ACC112 (cell line): ENCODE results near the gene SLC12A9.

Source experiments
- H2AFZ ChIP-seq: fragments of 200-600 bp; sonication (generic); one replicate; pipeline ENCODE4 v1.6.0; 2017; ENCODE audit warnings: antibody characterized with exemption, low read length; ENCODE audit not compliant: unreplicated experiment
- H3K27ac ChIP-seq: fragments of 200-600 bp; sonication (generic); 2 replicates; pipeline ENCODE4 v1.5.1; 2014; ENCODE audit warnings: low read depth, mild to moderate bottlenecking, antibody characterized with exemption, low read length, moderate library complexity
- H3K27me3 ChIP-seq: fragments of 200-600 bp; sonication (generic); 2 replicates; pipeline ENCODE4 v1.6.1; 2014; ENCODE audit warnings: mild to moderate bottlenecking, antibody characterized with exemption, low read length, moderate library complexity, mixed read lengths; ENCODE audit not compliant: insufficient read depth
- H3K36me3 ChIP-seq: fragments of 200-600 bp; sonication (generic); 2 replicates; pipeline ENCODE4 v1.6.1; 2016; ENCODE audit warnings: mild to moderate bottlenecking, antibody characterized with exemption, low read length, moderate library complexity, mixed read lengths; ENCODE audit not compliant: insufficient read depth
- H3K4me1 ChIP-seq: fragments of 200-600 bp; sonication (generic); one replicate; pipeline ENCODE4 v1.6.1; 2016; ENCODE audit warnings: low read length, mixed read lengths; ENCODE audit not compliant: insufficient read depth, unreplicated experiment, control insufficient read depth
- H3K4me3 ChIP-seq: fragments of 200-600 bp; sonication (generic); 2 replicates; pipeline ENCODE4 v1.5.1; 2014; ENCODE audit warnings: mild to moderate bottlenecking, low read depth, low read length
- H3K79me2 ChIP-seq: fragments of 200-600 bp; sonication (generic); one replicate; pipeline ENCODE4 v1.6.0; 2016; ENCODE audit warnings: low read length; ENCODE audit not compliant: control insufficient read depth, unreplicated experiment, insufficient read depth

Gene SLC12A9

DNA sequence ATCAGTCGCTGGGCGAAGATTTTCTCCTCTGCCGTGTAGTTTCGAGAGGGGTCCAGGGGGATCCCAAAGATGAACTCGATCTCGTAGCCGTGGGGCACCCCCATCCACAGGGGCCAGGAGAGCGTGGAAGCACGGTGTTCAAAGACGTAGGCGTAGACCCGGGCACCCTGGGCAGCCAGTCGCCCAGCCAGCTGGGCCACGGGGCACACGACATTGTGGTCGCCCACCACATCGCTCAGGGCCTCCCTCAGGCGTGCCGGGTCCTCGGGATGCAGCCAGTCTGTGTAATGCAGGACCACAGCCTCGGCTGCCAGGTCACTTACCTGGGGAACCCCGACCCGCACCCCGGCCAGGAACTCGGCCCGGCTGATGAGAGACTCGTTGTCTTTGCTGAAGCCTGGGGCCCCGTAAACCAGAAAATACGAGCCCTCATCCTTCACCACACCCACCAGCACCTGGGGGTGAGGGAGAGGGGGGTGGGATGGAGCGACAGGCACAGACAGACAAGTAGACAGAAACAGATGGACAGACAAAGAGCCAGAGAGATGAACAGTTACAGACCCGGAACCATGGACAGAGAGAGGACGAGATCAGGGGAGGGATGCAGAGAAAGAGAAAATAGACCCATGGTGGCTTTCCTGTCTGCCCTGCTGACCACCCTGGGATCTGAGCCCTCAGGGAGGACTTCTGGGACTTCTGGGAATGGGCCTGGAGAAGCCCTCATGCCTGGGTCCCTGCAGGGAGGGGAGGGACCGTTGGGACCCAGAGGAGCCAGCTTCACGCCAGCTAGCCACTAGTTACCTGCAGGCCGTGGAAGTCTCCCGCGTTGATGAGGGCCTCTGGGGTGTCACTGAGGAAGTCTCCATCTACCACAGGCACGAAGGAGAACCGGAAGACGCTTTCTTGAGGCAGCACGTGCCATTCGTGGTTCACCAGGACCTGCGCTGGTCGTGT, 40.1 kb downstream of the SLC12A9 start:
- Histone ChIP-seq H3K27me3 (peaks cover 22% of the 10 kb centered on the region), H3K4me1 (peaks cover 24% of the 10 kb centered on the region), H3K36me3 (0 out of 2 replicates have a peak, but pooled peaks cover 3% of the 10 kb centered on the region), H2AFZ (no peak overlapping the region), H3K4me3 (no peak overlapping the region), H3K27ac (no peak overlapping the region), H3K79me2 (peaks cover 15% of the 10 kb centered on the region)

DNA sequence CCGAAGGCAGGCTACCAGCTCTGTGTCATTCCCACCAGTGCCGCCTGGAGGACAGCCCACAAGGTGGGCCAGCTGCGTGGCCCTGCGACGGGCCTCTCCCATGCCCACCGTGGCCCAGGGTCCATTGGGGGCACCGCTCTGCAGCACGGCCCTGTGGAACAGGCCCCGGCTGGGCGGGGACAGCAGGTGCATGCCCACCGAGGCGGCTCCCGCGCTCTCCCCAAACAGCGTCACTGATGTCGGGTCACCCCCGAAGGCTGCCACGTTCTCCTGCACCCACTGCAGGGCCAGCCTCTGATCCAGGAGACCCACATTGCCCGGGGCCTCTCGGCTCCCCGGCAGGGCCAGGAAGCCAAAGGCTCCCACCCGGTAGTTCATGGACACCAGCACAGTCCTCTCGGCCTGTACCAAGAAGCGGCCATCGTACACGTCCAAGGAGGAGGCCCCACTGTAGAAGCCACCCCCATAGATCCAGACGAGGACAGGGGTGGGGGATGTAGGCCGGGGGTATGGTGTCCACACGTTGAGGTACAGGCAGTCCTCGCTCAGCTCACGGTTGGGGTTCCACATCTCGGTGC, 40.9 kb downstream of the SLC12A9 start:
- H3K4me1 ChIP-seq: peaks cover 18% of the 10 kb centered on the region
- peaks cover 27% of the 10 kb centered on the region for H3K27me3 ChIP-seq
- no peak overlapping the region for H3K4me3 ChIP-seq
- H3K36me3 ChIP-seq: 0 out of 2 replicates have a peak, but pooled peaks cover 3% of the 10 kb centered on the region
- H3K79me2 ChIP-seq: peaks cover 9% of the 10 kb centered on the region
- H2AFZ ChIP-seq: no peak overlapping the region
- H3K27ac ChIP-seq: no peak overlapping the region

DNA sequence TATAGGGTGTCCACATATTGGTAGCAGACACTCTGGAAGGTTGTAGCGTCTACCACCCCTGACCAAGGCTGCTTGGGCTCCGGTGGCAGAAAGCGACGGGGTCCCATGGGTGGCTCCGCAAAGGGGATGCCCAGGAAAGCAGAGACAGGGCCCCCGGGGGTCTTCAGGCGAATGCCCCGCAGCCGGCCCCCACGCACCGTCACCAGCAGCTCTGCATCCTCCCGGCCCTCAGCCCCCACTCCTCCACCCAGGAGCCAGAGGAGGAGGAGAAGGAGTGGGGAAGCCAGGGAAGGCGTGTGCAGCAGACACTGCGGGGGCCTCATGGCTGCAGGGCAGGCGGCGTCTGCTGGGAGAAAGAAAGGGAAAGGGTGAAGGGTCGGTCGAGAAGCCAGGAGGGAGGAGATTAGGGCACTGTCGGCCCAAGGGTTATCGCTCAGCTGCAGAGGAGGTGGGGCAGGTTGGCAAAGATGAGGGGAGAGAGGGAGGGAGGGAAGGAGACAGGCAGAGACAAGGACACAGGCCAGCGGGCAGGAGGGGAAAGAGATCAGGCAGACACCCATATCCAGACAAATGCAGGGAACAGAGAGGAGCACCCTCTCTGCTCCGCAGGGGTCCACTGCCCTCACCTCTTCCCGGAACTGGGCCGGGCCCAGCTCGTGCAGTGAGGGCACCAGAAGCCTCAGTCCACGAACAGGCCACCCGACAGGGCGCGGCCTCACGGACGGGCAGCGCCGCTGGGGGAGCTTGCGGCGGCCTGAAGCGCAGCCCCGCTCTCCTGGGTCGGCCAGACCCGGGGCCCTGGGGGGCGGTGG, 41.6 kb downstream of the SLC12A9 start:
- Histone ChIP-seq H3K79me2 (peaks cover 2% of the 10 kb centered on the region), H3K27me3 (peaks cover 27% of the 10 kb centered on the region), H3K4me3 (no peak overlapping the region), H3K4me1 (peaks cover 14% of the 10 kb centered on the region), H3K27ac (no peak overlapping the region), H3K36me3 (no peaks in the 10 kb centered on the region), H2AFZ (no peak overlapping the region)

DNA sequence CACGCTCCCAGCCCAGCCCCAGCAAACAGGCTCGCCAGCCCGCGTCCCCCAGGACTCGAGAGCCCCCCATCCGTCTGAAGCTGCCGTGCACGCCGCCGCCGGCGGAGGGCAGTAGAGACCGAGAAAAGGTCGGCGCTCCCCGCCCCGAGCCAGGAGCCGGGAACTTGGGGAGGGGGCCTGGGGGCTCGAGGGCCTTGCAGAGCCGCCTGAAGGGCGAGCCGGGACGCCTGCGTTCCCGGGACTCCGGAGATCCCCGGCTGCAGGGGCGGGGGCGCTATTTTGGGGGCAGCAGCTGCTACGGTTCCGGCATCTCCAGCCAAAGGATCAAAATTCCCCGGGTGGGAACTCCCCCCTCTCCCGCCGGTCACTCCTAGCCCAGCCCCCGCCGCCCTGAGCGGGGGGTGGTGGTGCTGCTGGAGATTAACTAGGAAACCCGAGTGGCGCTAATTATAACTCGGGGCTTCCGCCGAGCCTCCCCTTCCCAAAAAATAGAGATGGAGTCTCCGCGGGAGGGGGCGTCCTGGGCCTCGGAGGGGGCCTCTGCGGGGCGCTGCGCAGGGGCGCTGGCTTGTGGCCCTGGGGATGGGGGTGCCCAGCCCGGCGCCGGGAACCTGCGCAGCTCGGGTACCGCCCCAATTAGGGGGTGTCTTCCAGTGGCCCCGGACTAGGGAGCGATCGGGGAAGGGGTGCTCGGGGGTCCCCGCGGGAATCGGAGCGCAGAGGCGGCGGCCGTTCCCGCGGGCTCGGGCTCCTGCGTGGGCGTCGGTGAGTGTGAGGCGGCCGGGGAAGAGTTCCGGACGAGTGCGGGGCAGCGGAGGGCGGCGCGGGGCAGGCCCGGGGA, 42.6 kb downstream of the SLC12A9 start:
- no peaks in the 10 kb centered on the region for H3K36me3 ChIP-seq
- H3K4me1 ChIP-seq: peaks cover 14% of the 10 kb centered on the region
- no peaks in the 10 kb centered on the region for H3K79me2 ChIP-seq
- H2AFZ ChIP-seq: peak overlapping the region; percentile 12
- H3K27me3 ChIP-seq: peaks cover 27% of the 10 kb centered on the region
- no peak overlapping the region for H3K27ac ChIP-seq
- H3K4me3 ChIP-seq: peak overlapping the region; percentile 70

DNA sequence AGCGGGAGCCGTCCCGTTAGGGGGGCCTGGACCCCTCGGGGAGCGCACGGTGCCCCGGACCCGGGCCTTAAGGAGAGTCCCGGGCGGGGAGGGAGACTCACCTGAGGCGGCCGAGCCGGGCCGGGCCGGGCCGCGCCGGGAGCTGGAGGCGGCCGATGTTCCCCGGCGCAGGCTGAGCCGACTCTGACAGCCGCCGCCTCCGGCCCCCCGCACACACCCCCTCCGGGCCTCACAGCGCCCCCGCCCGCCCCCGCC, 43.1 kb downstream of the SLC12A9 start, which contains the start of gene ACHE:
TSS of gene ACHE (minus strand) at position 188 of the 255 bp plus-strand sequence. CDS start 1,656 bp downstream, outside the sequence.
- Histone ChIP-seq H3K36me3 (no peaks in the 10 kb centered on the region), H3K27me3 (peaks cover 27% of the 10 kb centered on the region), H3K27ac (no peak within 1 kb of the TSS), H2AFZ (peak within 1 kb of the TSS; percentile 12), H3K79me2 (no peaks in the 10 kb centered on the region), H3K4me3 (peak within 1 kb of the TSS; percentile 70), H3K4me1 (peaks cover 14% of the 10 kb centered on the region)

DNA sequence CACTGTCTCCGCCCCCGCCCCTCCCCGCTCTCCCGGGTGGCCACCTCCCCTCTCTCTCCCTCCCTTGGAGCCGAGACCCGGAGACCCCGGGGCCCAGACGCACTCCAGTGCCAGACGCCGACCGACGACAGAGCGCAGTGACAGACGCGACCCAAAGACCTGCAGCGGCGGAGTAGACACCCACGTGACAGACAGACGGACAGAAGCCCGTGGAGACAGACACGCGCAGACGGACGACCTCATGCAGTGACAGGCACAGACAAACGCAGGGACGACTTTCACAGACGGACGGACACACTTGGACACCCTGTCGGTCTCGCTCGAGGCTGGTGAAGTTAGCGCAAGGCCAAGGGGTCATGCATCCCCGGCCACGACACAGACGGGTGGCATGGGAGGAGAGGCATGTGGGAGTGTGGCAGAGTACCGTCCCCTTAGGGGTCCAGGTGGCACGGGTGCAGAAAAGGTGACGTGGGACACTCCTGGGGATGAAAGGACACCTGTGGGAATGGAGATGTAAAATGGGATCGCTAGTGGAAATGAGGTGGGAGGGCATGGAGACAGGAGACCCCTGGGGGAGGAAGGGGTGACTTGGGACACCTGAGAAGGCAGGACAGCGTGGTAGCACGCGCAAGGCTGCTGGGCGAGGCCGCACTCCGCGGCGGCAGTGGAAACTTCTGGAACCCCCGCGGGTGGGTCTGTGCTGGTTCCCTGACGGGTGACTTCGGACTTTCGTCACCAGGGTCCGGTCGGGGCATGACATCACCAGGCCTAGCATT, 43.6 kb downstream of the SLC12A9 start:
- Histone ChIP-seq H3K36me3 (no peaks in the 10 kb centered on the region), H3K4me1 (peaks cover 8% of the 10 kb centered on the region), H3K27me3 (peaks cover 27% of the 10 kb centered on the region), H2AFZ (no peak overlapping the region), H3K27ac (no peak overlapping the region), H3K4me3 (0 out of 2 replicates have a peak overlapping the region, but pooled peaks have one; percentile 4), H3K79me2 (no peaks in the 10 kb centered on the region)

DNA sequence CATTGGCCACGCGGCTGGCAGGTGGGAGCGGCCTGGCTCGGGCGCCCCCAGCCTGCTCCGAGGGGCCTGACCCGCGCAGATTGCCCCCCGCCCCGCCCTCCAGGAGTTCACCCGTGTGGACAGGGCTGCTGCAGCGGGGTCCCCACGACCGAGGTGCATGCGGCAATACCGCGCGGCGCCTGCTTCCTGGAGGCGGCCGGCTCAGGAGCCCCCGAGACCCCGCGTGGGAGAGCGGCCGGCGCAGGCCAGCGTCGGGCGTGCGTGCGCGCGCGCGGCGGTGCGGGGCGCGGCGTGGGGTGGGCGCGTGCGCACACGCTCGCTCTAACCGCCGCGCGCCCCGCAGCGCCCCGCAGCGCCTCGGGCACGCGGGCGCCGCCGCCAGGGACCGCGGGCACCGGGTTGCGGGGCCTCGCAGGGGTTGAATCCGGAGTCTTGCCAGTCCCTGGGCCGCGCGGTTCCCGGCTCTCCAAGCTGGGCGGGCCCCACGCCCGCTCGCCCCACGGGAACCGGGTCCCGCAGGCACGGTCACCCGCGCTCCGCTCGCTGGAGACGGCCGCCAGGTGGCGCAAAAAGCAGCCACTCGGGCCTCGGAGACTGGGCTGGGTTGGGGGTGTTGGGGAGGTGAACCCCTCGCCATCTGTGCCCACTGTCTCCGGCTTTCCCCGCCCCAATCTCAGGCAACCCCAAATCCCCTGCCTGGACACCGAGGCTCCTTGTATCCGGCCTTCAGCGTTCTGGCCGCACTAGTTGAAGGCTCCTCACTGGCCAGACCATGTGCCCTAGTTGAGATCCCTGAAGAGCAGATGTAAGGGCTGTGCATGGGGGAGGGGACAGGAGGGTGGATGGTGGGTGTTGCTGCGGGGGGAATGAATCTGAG, 44.5 kb downstream of the SLC12A9 start:
- H3K27me3 ChIP-seq: peaks cover 27% of the 10 kb centered on the region
- H3K4me3 ChIP-seq: 0 out of 2 replicates have a peak overlapping the region, but pooled peaks have one; percentile 4
- H3K4me1 ChIP-seq: peaks cover 4% of the 10 kb centered on the region
- no peak overlapping the region for H3K27ac ChIP-seq
- H3K36me3 ChIP-seq: no peaks in the 10 kb centered on the region
- no peaks in the 10 kb centered on the region for H3K79me2 ChIP-seq
- H2AFZ ChIP-seq: no peak overlapping the region

DNA sequence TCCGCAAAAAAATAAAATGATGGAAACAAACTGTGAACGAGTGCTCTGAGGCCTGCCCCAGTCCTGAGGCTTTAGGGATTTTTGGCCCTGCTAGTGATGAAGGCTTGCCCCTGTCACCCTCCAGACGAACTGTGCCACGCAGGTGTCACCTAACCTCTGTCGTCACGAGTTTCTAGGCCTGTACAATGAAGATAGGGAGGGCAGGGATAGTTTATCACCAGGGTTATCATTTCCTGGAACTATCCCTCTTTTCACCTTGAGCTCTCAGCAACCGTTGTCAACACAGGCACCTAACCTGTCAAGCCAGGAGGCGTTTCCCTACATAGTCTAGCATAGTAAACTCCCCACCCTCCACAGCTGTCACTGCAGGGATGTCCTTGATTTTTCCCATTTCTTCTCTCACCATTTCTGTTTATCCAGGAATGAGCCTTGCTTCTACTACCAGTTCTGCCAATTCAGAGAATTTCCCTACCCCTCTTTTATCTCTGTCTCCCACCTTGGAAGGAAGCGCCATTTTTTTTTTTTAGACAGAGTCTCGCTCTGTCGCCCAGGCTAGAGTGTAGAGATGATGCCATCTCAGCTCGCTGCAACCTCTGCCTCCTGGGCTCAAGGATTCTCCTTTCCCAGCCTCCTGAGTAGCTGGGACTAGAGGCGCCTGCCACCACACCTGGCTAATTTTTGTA, 45.4 kb downstream of the SLC12A9 start:
- Histone ChIP-seq H3K27me3 (peaks cover 27% of the 10 kb centered on the region), H3K4me1 (peaks cover 4% of the 10 kb centered on the region), H3K27ac (no peak overlapping the region), H3K4me3 (no peak overlapping the region), H3K36me3 (no peaks in the 10 kb centered on the region), H2AFZ (no peak overlapping the region), H3K79me2 (no peaks in the 10 kb centered on the region)
